ENCODE measurements around the gene ERI2.
"Not testable (repeated sequence)": the region's sequence is repeated elsewhere in the genome, so short reads cannot be mapped to it uniquely, and the experiment has no call there.

- not testable (repeated sequence) for TF ChIP-seq CTCF (IDR thresholded peaks at IDR 0.05; ENCODE audit: insufficient read depth, low read length); REST (IDR thresholded peaks at IDR 0.05; ENCODE audit: insufficient replicate concordance, low read depth)
Measured at GRCh38 chr16:20755799-20756198, 50.5 kb downstream of the ERI2 start.

Data from HL-60 (cell line).